ENCODE results near the gene FDXACB1.

- TF ChIP-seq EP300 (IDR thresholded peaks at IDR 0.05) (no peak), POLR2A (IDR thresholded peaks at IDR 0.05) (no peak)
These were observed 41.9 kb upstream of the FDXACB1 start for GRCh38 chr11:111920908-111921307.
